Ovary (tissue), 3 donors: ENCODE results near the gene GDF11.

Experiments
- CTCF ChIP-seq, 3 donors: fragments of 450-650 bp in 2 of 3; fragments of 200-600 bp in 1 of 3; IDR thresholded peaks; one replicate each; pipeline versions ENCODE4 v1.5.1 to v1.8.0; 2016 to 2022; ENCODE audit warnings: antibody characterized with exemption in 3 of 3, mild to moderate bottlenecking in 1 of 3
- POLR2A ChIP-seq: fragments of 450-650 bp; IDR thresholded peaks from one replicate; pipeline ENCODE4 v1.6.1; 2017; ENCODE audit warnings: antibody characterized with exemption, mild to moderate bottlenecking, moderate library complexity
- donor health status: DM: no; HTN: no; CAD: no.

DNA sequence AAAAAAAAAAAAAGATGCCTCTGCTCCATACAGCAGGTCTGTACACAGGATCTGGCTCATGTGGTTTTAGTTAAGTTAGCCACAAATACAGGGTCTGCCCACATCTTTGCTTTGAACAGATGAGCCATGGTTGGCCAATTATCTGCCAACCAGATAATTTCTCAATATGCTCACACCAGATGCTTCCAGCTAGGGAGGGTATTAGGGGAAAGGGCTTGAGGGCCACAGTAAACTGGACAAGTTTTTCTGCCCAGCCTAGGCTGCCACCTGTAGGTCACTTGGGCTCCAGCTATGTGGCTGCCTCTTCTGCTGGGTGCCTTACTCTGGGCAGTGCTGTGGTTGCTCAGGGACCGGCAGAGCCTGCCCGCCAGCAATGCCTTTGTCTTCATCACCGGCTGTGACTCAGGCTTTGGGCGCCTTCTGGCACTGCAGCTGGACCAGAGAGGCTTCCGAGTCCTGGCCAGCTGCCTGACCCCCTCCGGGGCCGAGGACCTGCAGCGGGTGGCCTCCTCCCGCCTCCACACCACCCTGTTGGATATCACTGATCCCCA is 22.0 kb upstream of the GDF11 start:
- peak in 1 of 3 donors; percentile 28 for TF ChIP-seq CTCF (IDR thresholded peaks at IDR 0.05)
- TF ChIP-seq POLR2A, result no peak
